Right lobe of liver (tissue), 4 donors: ENCODE results near the gene KATNIP.

Experiments
- POLR2A ChIP-seq: fragments of 450-650 bp; IDR thresholded peaks from one replicate; pipeline ENCODE4 v1.6.1; 2017; ENCODE audit warnings: antibody characterized with exemption, mild to moderate bottlenecking
- TF ChIP-seq, protein P1 (sequence below), 4 donors: fragments of 200-600 bp in 3 of 4; fragments of 450-650 bp in 1 of 4; IDR thresholded peaks; one replicate each; pipeline versions ENCODE4 v1.5.1 to v1.8.0; 2016 to 2022; ENCODE audit warnings: antibody characterized with exemption in 4 of 4, mild to moderate bottlenecking in 2 of 4
- donor health status: DM: no; HTN: no; CAD: no.
- donor health status: DM: no; HTN: no; CAD: no.
- donor health status: DM: no; HTN: yes; CAD: no.

DNA sequence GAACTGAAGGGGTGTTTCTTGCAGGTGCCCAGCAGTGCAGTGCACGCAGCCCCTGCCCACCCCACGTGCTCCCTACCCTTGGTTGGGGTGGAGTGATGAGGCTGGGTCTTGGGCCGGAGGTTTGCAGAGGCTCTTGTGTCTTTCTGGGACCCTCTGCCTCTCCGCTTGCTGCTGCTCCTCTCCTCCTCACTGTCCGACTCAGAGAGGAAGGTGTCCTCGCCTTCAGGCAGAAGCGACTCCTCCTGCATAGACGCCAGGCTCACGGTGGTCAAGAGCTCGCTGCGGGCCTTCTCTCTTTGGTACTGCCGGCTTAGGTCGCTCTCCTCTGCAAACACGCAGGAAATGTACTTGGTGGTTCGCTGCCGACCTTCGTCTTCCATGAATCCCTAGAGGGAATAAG lies 43.2 kb upstream of the KATNIP start:
- TF ChIP-seq, protein P1, sequence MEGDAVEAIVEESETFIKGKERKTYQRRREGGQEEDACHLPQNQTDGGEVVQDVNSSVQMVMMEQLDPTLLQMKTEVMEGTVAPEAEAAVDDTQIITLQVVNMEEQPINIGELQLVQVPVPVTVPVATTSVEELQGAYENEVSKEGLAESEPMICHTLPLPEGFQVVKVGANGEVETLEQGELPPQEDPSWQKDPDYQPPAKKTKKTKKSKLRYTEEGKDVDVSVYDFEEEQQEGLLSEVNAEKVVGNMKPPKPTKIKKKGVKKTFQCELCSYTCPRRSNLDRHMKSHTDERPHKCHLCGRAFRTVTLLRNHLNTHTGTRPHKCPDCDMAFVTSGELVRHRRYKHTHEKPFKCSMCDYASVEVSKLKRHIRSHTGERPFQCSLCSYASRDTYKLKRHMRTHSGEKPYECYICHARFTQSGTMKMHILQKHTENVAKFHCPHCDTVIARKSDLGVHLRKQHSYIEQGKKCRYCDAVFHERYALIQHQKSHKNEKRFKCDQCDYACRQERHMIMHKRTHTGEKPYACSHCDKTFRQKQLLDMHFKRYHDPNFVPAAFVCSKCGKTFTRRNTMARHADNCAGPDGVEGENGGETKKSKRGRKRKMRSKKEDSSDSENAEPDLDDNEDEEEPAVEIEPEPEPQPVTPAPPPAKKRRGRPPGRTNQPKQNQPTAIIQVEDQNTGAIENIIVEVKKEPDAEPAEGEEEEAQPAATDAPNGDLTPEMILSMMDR (IDR thresholded peaks at IDR 0.05) = no peak
- no peak for TF ChIP-seq POLR2A
